ENCODE results near the gene HMOX2. TPM values are rescaled to one million over a fixed set of nuclear protein-coding genes. Genes with fewer than 3 reads are reported as not detected.

HMOX2 gene
- total and polyA plus RNA-seq, 4 donors: 37.6 to 57.8 (median 51.3) TPM

DNA sequence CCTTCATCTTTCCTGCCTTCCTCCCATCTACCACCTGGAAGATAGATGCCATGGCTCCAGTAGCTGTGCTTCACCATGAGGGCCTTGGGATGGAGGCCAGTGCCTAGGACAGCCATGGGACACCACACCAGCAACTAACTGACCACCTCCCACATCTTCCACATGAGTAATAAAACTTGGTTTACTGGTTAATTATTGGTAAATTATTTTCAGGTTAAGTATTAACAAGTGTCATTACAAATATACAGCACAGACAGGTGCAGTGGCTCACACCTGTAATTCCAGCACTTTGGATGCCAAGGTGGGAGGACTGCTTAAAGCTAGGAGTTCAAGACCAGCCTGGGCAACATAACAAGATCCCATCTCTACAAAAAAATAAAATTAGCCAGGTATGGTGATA, 48.4 kb downstream of the HMOX2 start:
- H3K27ac ChIP-seq (ENCODE audit: low read depth in 1 of 2, low read length in 1 of 2): no peak overlapping the region
- ATAC-seq (ENCODE audit: insufficient read depth, low FRiP score) (no peak), DNase-seq (no peak)
- H3K9me3 ChIP-seq (ENCODE audit: control insufficient read depth in 4 of 4, insufficient read depth in 3 of 4, low read length in 3 of 4): no peaks in the 10 kb centered on the region
- no peak overlapping the region for H3K4me3 ChIP-seq
- H3K4me1 ChIP-seq (ENCODE audit: control insufficient read depth in 5 of 5, insufficient read depth in 5 of 5, low read length in 5 of 5): peaks cover under 1 to 22% (median 5%) of the 10 kb centered on the region in 5 donors
- H3K36me3 ChIP-seq (ENCODE audit: control insufficient read depth in 4 of 4, insufficient read depth in 4 of 4, low read length in 4 of 4): peaks cover 0 to 3% (median 0%) of the 10 kb centered on the region in 4 donors
- TF ChIP-seq, protein P1, sequence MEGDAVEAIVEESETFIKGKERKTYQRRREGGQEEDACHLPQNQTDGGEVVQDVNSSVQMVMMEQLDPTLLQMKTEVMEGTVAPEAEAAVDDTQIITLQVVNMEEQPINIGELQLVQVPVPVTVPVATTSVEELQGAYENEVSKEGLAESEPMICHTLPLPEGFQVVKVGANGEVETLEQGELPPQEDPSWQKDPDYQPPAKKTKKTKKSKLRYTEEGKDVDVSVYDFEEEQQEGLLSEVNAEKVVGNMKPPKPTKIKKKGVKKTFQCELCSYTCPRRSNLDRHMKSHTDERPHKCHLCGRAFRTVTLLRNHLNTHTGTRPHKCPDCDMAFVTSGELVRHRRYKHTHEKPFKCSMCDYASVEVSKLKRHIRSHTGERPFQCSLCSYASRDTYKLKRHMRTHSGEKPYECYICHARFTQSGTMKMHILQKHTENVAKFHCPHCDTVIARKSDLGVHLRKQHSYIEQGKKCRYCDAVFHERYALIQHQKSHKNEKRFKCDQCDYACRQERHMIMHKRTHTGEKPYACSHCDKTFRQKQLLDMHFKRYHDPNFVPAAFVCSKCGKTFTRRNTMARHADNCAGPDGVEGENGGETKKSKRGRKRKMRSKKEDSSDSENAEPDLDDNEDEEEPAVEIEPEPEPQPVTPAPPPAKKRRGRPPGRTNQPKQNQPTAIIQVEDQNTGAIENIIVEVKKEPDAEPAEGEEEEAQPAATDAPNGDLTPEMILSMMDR (IDR thresholded peaks at IDR 0.05; ENCODE audit: control extremely low read depth, extremely low read depth): no peak
- no peak overlapping the region for H3K9ac ChIP-seq (ENCODE audit: insufficient read depth in 1 of 2, low read length in 2 of 2)
- H3K27me3 ChIP-seq (ENCODE audit: control insufficient read depth in 3 of 3, insufficient read depth in 3 of 3, low read length in 2 of 3): no peaks in the 10 kb centered on the region

DNA sequence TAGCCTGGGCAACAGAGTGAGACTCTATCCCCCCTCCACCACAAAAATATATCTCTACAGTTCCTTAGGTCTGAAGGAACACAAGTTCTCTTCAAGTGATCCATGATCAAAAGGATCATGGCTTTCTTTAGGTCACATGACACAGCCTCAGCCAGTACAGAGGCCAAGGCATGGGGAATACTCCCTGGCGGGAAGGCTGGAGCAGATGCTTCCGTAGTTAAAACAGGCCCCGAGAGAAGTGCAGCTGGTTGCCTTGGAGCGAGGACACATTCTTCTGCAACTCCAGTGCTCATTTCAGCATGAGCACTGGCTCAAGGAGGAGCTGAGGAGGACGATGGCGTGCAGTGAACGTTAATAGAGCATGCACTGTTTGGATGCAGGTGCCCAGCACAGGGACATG, 48.9 kb downstream of the HMOX2 start:
- Histone ChIP-seq H3K27ac (ENCODE audit: low read depth in 1 of 2, low read length in 1 of 2) (no peak overlapping the region), H3K27me3 (ENCODE audit: control insufficient read depth in 3 of 3, insufficient read depth in 3 of 3, low read length in 2 of 3) (no peaks in the 10 kb centered on the region), H3K9ac (ENCODE audit: insufficient read depth in 1 of 2, low read length in 2 of 2) (no peak overlapping the region), H3K4me1 (ENCODE audit: control insufficient read depth in 5 of 5, insufficient read depth in 5 of 5, low read length in 5 of 5) (peaks cover 4 to 22% (median 5%) of the 10 kb centered on the region in 5 donors), H3K4me3 (no peak overlapping the region), H3K36me3 (ENCODE audit: control insufficient read depth in 4 of 4, insufficient read depth in 4 of 4, low read length in 4 of 4) (peaks cover 0 to 3% (median 0%) of the 10 kb centered on the region in 4 donors), H3K9me3 (ENCODE audit: control insufficient read depth in 4 of 4, insufficient read depth in 3 of 4, low read length in 3 of 4) (no peaks in the 10 kb centered on the region)
- no peak for ATAC-seq (ENCODE audit: insufficient read depth, low FRiP score)
- TF ChIP-seq, protein P1 (IDR thresholded peaks at IDR 0.05; ENCODE audit: control extremely low read depth, extremely low read depth): no peak
- no peak for DNase-seq
- WGBS, 2 donors: 83 to 89% methylated on average over 7 of the region's 7 CpGs

DNA sequence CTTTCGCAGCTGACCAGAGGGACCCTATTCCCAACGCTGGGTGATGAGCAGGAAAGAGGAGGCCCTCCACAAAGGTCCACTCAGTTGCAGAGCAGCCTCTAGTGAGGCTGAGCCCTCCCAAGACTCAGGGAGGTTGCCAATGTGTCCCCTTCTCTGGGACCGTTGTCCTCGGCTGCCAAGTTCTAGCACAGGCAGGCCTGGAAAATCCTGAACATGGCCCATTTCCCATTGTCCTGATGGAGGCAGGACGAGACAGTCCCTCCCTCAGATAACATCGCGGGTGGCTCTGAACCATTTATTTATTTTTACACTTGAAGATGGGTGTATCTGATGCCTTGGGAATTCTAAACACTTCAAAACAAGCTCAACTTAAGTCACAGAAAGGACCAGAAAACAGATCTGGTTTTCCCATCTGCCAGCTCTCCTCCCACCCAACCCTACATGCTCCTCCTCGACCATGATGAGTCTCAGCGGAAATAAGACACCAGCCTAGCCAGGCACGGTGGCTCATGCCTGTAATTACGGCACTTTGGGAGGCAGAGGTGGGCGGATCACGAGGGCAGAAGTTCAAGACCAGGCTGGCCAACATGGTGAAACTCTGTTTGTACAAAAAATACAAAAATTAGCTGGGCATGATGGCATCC, 49.6 kb downstream of the HMOX2 start:
- peaks cover 4 to 22% (median 5%) of the 10 kb centered on the region in 5 donors for H3K4me1 ChIP-seq (ENCODE audit: control insufficient read depth in 5 of 5, insufficient read depth in 5 of 5, low read length in 5 of 5)
- no peak overlapping the region for H3K27ac ChIP-seq (ENCODE audit: low read depth in 1 of 2, low read length in 1 of 2)
- H3K9ac ChIP-seq (ENCODE audit: insufficient read depth in 1 of 2, low read length in 2 of 2): no peak overlapping the region
- no peaks in the 10 kb centered on the region for H3K27me3 ChIP-seq (ENCODE audit: control insufficient read depth in 3 of 3, insufficient read depth in 3 of 3, low read length in 2 of 3)
- ATAC-seq (ENCODE audit: insufficient read depth, low FRiP score): no peak
- H3K4me3 ChIP-seq: no peak overlapping the region
- no peaks in the 10 kb centered on the region for H3K9me3 ChIP-seq (ENCODE audit: control insufficient read depth in 4 of 4, insufficient read depth in 3 of 4, low read length in 3 of 4)
- peaks cover 0 to 3% (median 0%) of the 10 kb centered on the region in 4 donors for H3K36me3 ChIP-seq (ENCODE audit: control insufficient read depth in 4 of 4, insufficient read depth in 4 of 4, low read length in 4 of 4)
- WGBS, 2 donors: 75 to 80% methylated on average over 13 of the region's 13 CpGs
- no peak for DNase-seq
- TF ChIP-seq, protein P1 (IDR thresholded peaks at IDR 0.05; ENCODE audit: control extremely low read depth, extremely low read depth): no peak
